Kidney epithelial cell (primary cell): ENCODE measurements around the gene UBR2. TPM values are rescaled to one million over a fixed set of nuclear protein-coding genes. Genes with fewer than 3 reads are reported as not detected.

Experiments used
- DNase-seq: peaks from one replicate; pipeline ENCODE4 v3.0.0-alpha.2; 2010; ENCODE audit warnings: low read depth
- H3K27me3 ChIP-seq: 2 replicates; pipeline ENCODE4 v1.6.0; 2011; ENCODE audit warnings: low read length; ENCODE audit not compliant: control insufficient read depth, insufficient read depth
- H3K36me3 ChIP-seq: 2 replicates; pipeline ENCODE4 v1.5.1; 2011; ENCODE audit warnings: low read length; ENCODE audit not compliant: control insufficient read depth, insufficient read depth
- H3K4me3 ChIP-seq: 2 replicates; pipeline ENCODE4 v1.5.1; 2011; ENCODE audit warnings: low read depth, mild to moderate bottlenecking, control low read depth, low read length
- CTCF ChIP-seq: IDR thresholded peaks from 2 replicates; pipeline ENCODE4 v1.5.1; 2011; ENCODE audit warnings: mild to moderate bottlenecking, moderate library complexity, low read length, control low read depth, inconsistent platforms; ENCODE audit not compliant: insufficient read depth, poor library complexity, severe bottlenecking
- total RNA-seq: library from RNA; depleted of rRNA; stranded (reverse); fragments of >200 nt; gene quantifications from 2 replicates; pipeline ENCODE4 v1.2.3, GENCODE V29; 2015

The UBR2 gene
- total RNA-seq, 1 donor from 2014 or later: 13.1 TPM

- Histone ChIP-seq H3K36me3 (no peaks in the 10 kb centered on the region), H3K4me3 (no peak overlapping the region), H3K27me3 (no peaks in the 10 kb centered on the region)
- DNase-seq: no peak
- no peak for TF ChIP-seq CTCF
These were observed 40.7 kb upstream of the UBR2 start for GRCh38 chr6:42522942-42523814.

GRCh38 chr6:42525206-42525605 lies 38.6 kb upstream of the UBR2 start:
- H3K36me3 ChIP-seq: no peaks in the 10 kb centered on the region
- H3K27me3 ChIP-seq: no peaks in the 10 kb centered on the region
- H3K4me3 ChIP-seq: no peak overlapping the region
- TF ChIP-seq CTCF: no peak
- no peak for DNase-seq

- Histone ChIP-seq H3K27me3 (no peaks in the 10 kb centered on the region), H3K4me3 (no peak overlapping the region), H3K36me3 (no peaks in the 10 kb centered on the region)
- DNase-seq: no peak
- no peak for TF ChIP-seq CTCF
These were observed 37.2 kb upstream of the UBR2 start for GRCh38 chr6:42526616-42527015.

DNA sequence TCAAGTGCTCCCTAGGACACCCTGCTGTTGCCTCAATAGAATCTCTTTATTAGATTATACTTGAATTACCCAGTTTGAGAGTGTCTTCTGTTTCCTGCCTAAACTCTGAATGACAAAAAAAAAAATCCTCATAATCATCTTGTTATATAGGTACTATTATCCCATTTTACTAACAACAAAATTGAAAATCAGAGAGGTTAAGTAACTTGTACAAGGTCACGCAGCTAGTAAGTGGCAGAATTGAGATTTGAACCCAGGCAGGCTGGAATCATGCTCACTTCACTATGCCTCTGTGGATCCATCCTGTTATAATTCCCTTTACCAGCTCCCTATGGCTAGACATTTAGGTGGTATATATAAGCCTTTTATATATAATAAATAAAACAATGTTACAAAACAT lies 36.6 kb upstream of the UBR2 start:
- H3K27me3 ChIP-seq: no peaks in the 10 kb centered on the region
- H3K36me3 ChIP-seq: no peaks in the 10 kb centered on the region
- TF ChIP-seq CTCF: no peak
- no peak overlapping the region for H3K4me3 ChIP-seq
- no peak for DNase-seq

- H3K4me3 ChIP-seq: no peak overlapping the region
- no peaks in the 10 kb centered on the region for H3K36me3 ChIP-seq
- no peaks in the 10 kb centered on the region for H3K27me3 ChIP-seq
- no peak for DNase-seq
- TF ChIP-seq CTCF: no peak
These were observed 33.5 kb upstream of the UBR2 start for GRCh38 chr6:42530296-42530695.

DNA sequence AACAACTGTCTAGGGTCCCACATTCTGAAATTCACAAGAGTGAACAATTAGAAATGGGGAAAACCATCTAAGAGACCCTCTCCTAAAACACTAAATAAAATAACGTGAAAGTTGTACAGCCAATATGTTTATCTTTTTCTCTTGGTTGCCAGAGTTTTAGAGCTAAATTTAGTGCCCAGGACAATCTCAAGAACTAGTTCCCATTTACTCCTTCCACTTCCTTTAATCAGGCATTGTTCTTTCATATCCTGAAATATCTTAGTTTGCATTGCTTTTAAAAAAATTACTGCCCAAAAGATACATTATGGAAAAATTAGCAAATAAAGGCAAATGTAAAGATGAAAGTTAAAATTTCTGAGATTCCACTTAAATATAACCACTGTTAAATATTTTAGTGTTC lies 33.1 kb upstream of the UBR2 start:
- Histone ChIP-seq H3K27me3 (no peaks in the 10 kb centered on the region), H3K36me3 (no peaks in the 10 kb centered on the region), H3K4me3 (no peak overlapping the region)
- TF ChIP-seq CTCF: no peak
- no peak for DNase-seq
